Caco-2 (cell line): ENCODE measurements around the gene GRIPAP1. TPM values are rescaled to one million over a fixed set of nuclear protein-coding genes. Genes with fewer than 3 reads are reported as not detected.
A peak's percentile ranks its signal among the peaks of the same experiment; 100 is the strongest.

Source experiments
- BruUV-seq: library from RNA; stranded (reverse); fragments of 400-500 nt; replicated peaks from 2 replicates; lab custom pipeline; 2021; lab: Mats Ljungman, UMichigan
- CTCF ChIA-PET: fragments of 300-600 bp; sonication (Branson Sonifier 250); formaldehyde crosslinking; loops from one replicate; lab custom pipeline; 2022; ENCODE audit warnings: antibody characterized with exemption; lab: Charles Lee
- POLR2A ChIA-PET: fragments of 300-600 bp; sonication (Branson Sonifier 250); formaldehyde crosslinking; loops from one replicate; lab custom pipeline; 2022; ENCODE audit warnings: antibody characterized with exemption; lab: Charles Lee
- DNase-seq, 2 experiments: peaks; one replicate each; pipeline versions ENCODE4 v3.0.0 to v3.0.0-alpha.2; 2020 to 2022
- H3K27me3 ChIP-seq: replicated peaks from 2 replicates; pipeline ENCODE4 v1.6.0; 2011; ENCODE audit warnings: low read length; ENCODE audit not compliant: control insufficient read depth, insufficient read depth
- H3K36me3 ChIP-seq: 2 replicates; pipeline ENCODE4 v1.5.1; 2011; ENCODE audit warnings: low read length; ENCODE audit not compliant: control insufficient read depth, insufficient read depth
- H3K4me1 ChIP-seq: fragments of 250-450 bp; sonication (Bioruptor Pico); 2 replicates; pipeline ENCODE4 v1.5.1; 2020; ENCODE audit warnings: mild to moderate bottlenecking
- H3K4me3 ChIP-seq: 2 replicates; pipeline ENCODE4 v1.5.1; 2011; ENCODE audit warnings: low read depth, mild to moderate bottlenecking, control low read depth, low read length
- H3K9me3 ChIP-seq: fragments of 250-450 bp; sonication (Bioruptor Pico); 2 replicates; pipeline ENCODE4 v1.5.1; 2020; ENCODE audit warnings: mild to moderate bottlenecking, moderate library complexity
- H3K27ac Mint-ChIP-seq: one replicate; pipeline ENCODE4 v1.8.0; 2022; ENCODE audit warnings: mixed read lengths; ENCODE audit not compliant: unreplicated experiment
- H3K27me3 Mint-ChIP-seq: one replicate; pipeline ENCODE4 v1.8.0; 2022; ENCODE audit warnings: mixed read lengths; ENCODE audit not compliant: insufficient read depth, unreplicated experiment
- H3K36me3 Mint-ChIP-seq: one replicate; pipeline ENCODE4 v1.8.0; 2022; ENCODE audit warnings: mild to moderate bottlenecking, mixed read lengths; ENCODE audit not compliant: insufficient read depth, unreplicated experiment
- H3K4me1 Mint-ChIP-seq: one replicate; pipeline ENCODE4 v1.8.0; 2022; ENCODE audit warnings: low read depth, mixed read lengths; ENCODE audit not compliant: unreplicated experiment
- H3K4me3 Mint-ChIP-seq: one replicate; pipeline ENCODE4 v1.8.0; 2022; ENCODE audit warnings: mild to moderate bottlenecking, moderate library complexity, mixed read lengths; ENCODE audit not compliant: unreplicated experiment
- H3K9me3 Mint-ChIP-seq: one replicate; pipeline ENCODE4 v1.8.0; 2022; ENCODE audit warnings: mixed read lengths; ENCODE audit not compliant: unreplicated experiment
- CTCF ChIP-seq, 2 experiments: fragments of 200-600 bp in 1 of 2; IDR thresholded peaks; 1 replicate in 1 of 2; 2 replicates in 1 of 2; pipeline versions ENCODE4 v1.5.1 to v1.8.0; 2011 to 2022; ENCODE audit warnings: antibody characterized with exemption in 1 of 2, control low read depth in 1 of 2, inconsistent platforms in 1 of 2, low read depth in 1 of 2, low read length in 1 of 2, mild to moderate bottlenecking in 1 of 2, moderate library complexity in 1 of 2; ENCODE audit not compliant: insufficient read depth in 1 of 2, severe bottlenecking in 1 of 2, unreplicated experiment in 1 of 2
- intact Hi-C: fragments of 100-400 bp; cut with micrococcal nuclease; formaldehyde crosslinking; loops from one replicate; pipeline ENCODE4 v1.10.0; 2022; ENCODE audit not compliant: unreplicated experiment
- total RNA-seq: library from RNA; stranded (reverse); gene quantifications from 2 replicates; pipeline ENCODE4 v1.2.3, GENCODE V29; 2022

The GRIPAP1 gene
- total RNA-seq, 1 experiment from 2014 or later: 43.6 TPM

GRCh38 chrX:49043220-49043986 is 41.3 kb upstream of the GRIPAP1 start, which contains the start of gene TFE3:
Gene TFE3, minus strand, starts transcription at chrX:49043357. Its CDS starts 131 bp downstream, at chrX:49043226.
- H3K9me3 Mint-ChIP-seq: no peaks in the 10 kb centered on the region

GRCh38 chrX:49042581-49043219 is 40.6 kb upstream of the GRIPAP1 start:
- peak overlapping the region; percentile 95 for H3K27ac Mint-ChIP-seq
- no peak for TF ChIP-seq CTCF (IDR thresholded peaks at IDR 0.05; ENCODE audit: insufficient read depth in 1 of 2, low read depth in 1 of 2, low read length in 1 of 2, severe bottlenecking in 1 of 2, unreplicated experiment in 1 of 2)
- intact Hi-C loops: loop anchor here (1.0 to 10.0 kb wide), 7 partner anchors 32 to 145 kb away; partner anchors contain the start of genes GRIPAP1, PIM2, PQBP1 and PRAF2
- no peaks in the 10 kb centered on the region for H3K27me3 ChIP-seq
- DNase-seq: no peak
- peak overlapping the region; percentile 88 for H3K4me3 Mint-ChIP-seq
- peak overlapping the region; percentile 79 for H3K4me3 ChIP-seq
- POLR2A ChIA-PET: interaction anchor here (1.2 kb wide), 1 partner anchor 148 kb away, joined by 14 read pairs; no protein-coding TSS in a partner anchor
- peaks cover 38% of the 10 kb centered on the region for H3K36me3 Mint-ChIP-seq
- H3K36me3 ChIP-seq: no peaks in the 10 kb centered on the region
- no peaks in the 10 kb centered on the region for H3K9me3 ChIP-seq
- no peaks in the 10 kb centered on the region for H3K27me3 Mint-ChIP-seq
- H3K9me3 Mint-ChIP-seq: no peaks in the 10 kb centered on the region
- CTCF ChIA-PET: interaction anchor here (0.6 to 2.1 kb wide), 3 partner anchors 40 to 113 kb away, joined by 3 to 6 read pairs (median 5); no protein-coding TSS in a partner anchor
- peaks cover 7% of the 10 kb centered on the region for H3K4me1 Mint-ChIP-seq
- peaks cover 16% of the 10 kb centered on the region for H3K4me1 ChIP-seq
- BruUV-seq: TSS peak; percentile 45

More at GRCh38 chrX:49043220-49043986, 41.3 kb upstream of the GRIPAP1 start, which contains the start of gene TFE3:
- Histone ChIP-seq H3K4me1 (peaks cover 16% of the 10 kb centered on the region), H3K36me3 (no peaks in the 10 kb centered on the region), H3K4me3 (peak within 1 kb of the TSS; percentile 79), H3K27me3 (no peaks in the 10 kb centered on the region), H3K9me3 (no peaks in the 10 kb centered on the region)
- ChIA-PET CTCF (interaction anchor here (0.6 to 2.1 kb wide), 6 partner anchors 16 to 112 kb away, joined by 3 to 6 read pairs (median 4); no protein-coding TSS in a partner anchor), POLR2A (interaction anchor here (0.6 to 1.2 kb wide), 4 partner anchors 10 to 906 kb away, joined by 3 to 14 read pairs (median 8); no protein-coding TSS in a partner anchor)
- peak; percentile 41 to 48 for TF ChIP-seq CTCF (IDR thresholded peaks at IDR 0.05; ENCODE audit: insufficient read depth in 1 of 2, low read depth in 1 of 2, low read length in 1 of 2, severe bottlenecking in 1 of 2, unreplicated experiment in 1 of 2)
- H3K4me3 Mint-ChIP-seq: peak within 1 kb of the TSS; percentile 88
- H3K27me3 Mint-ChIP-seq: no peaks in the 10 kb centered on the region
- H3K27ac Mint-ChIP-seq: peak within 1 kb of the TSS; percentile 95
- BruUV-seq: no TSS peak
- H3K4me1 Mint-ChIP-seq: peaks cover 7% of the 10 kb centered on the region
- peak; percentile 96 to 98 for DNase-seq
- peaks cover 31% of the 10 kb centered on the region for H3K36me3 Mint-ChIP-seq
- intact Hi-C loops: loop anchor here (1.0 to 10.0 kb wide), 7 partner anchors 31 to 146 kb away; partner anchors contain the start of genes GRIPAP1, PIM2, PQBP1 and PRAF2
